RWPE2 (cell line): ENCODE data around the gene CCDC6.
"Not testable (repeated sequence)": the region's sequence is repeated elsewhere in the genome, so short reads cannot be mapped to it uniquely, and the experiment has no call there.

Experiments used
- ATAC-seq: fragments of 200-7000 bp; cut with Tn5 transposase; 3 replicates; pipeline ENCODE4 v1.9.1; 2021; ENCODE audit warnings: low read depth
- DNase-seq: peaks from one replicate; pipeline ENCODE4 v3.0.0-alpha.2; 2020; ENCODE audit warnings: low spot score
- H3K27ac ChIP-seq: fragments of 450-650 bp; 2 replicates; pipeline ENCODE4 v1.5.1; 2017; ENCODE audit warnings: mild to moderate bottlenecking; ENCODE audit not compliant: poor library complexity, severe bottlenecking
- H3K27me3 ChIP-seq: fragments of 250-450 bp; sonication (Bioruptor Pico); 2 replicates; pipeline ENCODE4 v1.5.1; 2021; ENCODE audit warnings: mild to moderate bottlenecking, moderate library complexity; ENCODE audit not compliant: insufficient read depth, poor library complexity, severe bottlenecking
- H3K36me3 ChIP-seq: fragments of 250-450 bp; sonication (Bioruptor Pico); 2 replicates; pipeline ENCODE4 v1.5.1; 2020; ENCODE audit warnings: low read depth, mild to moderate bottlenecking, moderate library complexity
- H3K4me1 ChIP-seq: fragments of 250-450 bp; sonication (Bioruptor Pico); 2 replicates; pipeline ENCODE4 v1.5.1; 2021; ENCODE audit warnings: mild to moderate bottlenecking, moderate library complexity; ENCODE audit not compliant: insufficient read depth, poor library complexity, severe bottlenecking
- H3K4me3 ChIP-seq: fragments of 250-450 bp; sonication (Bioruptor Pico); 2 replicates; pipeline ENCODE4 v1.5.1; 2021; ENCODE audit warnings: mild to moderate bottlenecking, moderate library complexity; ENCODE audit not compliant: severe bottlenecking
- H3K9me3 ChIP-seq: fragments of 250-450 bp; sonication (Bioruptor Pico); 2 replicates; pipeline ENCODE4 v1.5.1; 2021; ENCODE audit warnings: mild to moderate bottlenecking, moderate library complexity; ENCODE audit not compliant: severe bottlenecking
- CTCF ChIP-seq: fragments of 450-650 bp; IDR thresholded peaks from one replicate; pipeline ENCODE4 v1.5.1; 2017; ENCODE audit warnings: mild to moderate bottlenecking, moderate library complexity; ENCODE audit not compliant: poor library complexity, severe bottlenecking

CCDC6 gene

GRCh38 chr10:59885430-59886134 is 20.8 kb downstream of the CCDC6 start:
- Histone ChIP-seq H3K36me3 (0 out of 2 replicates have a peak, but pooled peaks cover under 1% of the 10 kb centered on the region), H3K9me3 (no peaks in the 10 kb centered on the region), H3K27me3 (no peaks in the 10 kb centered on the region), H3K4me3 (no peak overlapping the region), H3K27ac (no peak overlapping the region), H3K4me1 (peaks cover 4% of the 10 kb centered on the region)
- no peak for ATAC-seq
- no peak for TF ChIP-seq CTCF
- no peak for DNase-seq

- not testable (repeated sequence) for H3K27ac ChIP-seq, H3K36me3 ChIP-seq, H3K4me1 ChIP-seq, H3K9me3 ChIP-seq, H3K4me3 ChIP-seq, ATAC-seq, DNase-seq, H3K27me3 ChIP-seq
These were observed 21.5 kb downstream of the CCDC6 start for GRCh38 chr10:59884893-59885292.

- no peak overlapping the region for H3K27ac ChIP-seq
- no peak overlapping the region for H3K4me3 ChIP-seq
- H3K9me3 ChIP-seq: no peaks in the 10 kb centered on the region
- H3K27me3 ChIP-seq: no peaks in the 10 kb centered on the region
- peaks cover 17% of the 10 kb centered on the region for H3K4me1 ChIP-seq
- DNase-seq: no peak
- H3K36me3 ChIP-seq: no peaks in the 10 kb centered on the region
- ATAC-seq: no peak
- no peak for TF ChIP-seq CTCF
These were observed 24.7 kb downstream of the CCDC6 start for GRCh38 chr10:59881640-59882039.

GRCh38 chr10:59880971-59881510 is 25.3 kb downstream of the CCDC6 start:
- Histone ChIP-seq H3K9me3 (no peaks in the 10 kb centered on the region), H3K27me3 (no peaks in the 10 kb centered on the region), H3K27ac (no peak overlapping the region), H3K36me3 (no peaks in the 10 kb centered on the region), H3K4me3 (no peak overlapping the region), H3K4me1 (peaks cover 19% of the 10 kb centered on the region)
- no peak for TF ChIP-seq CTCF
- ATAC-seq: no peak
- no peak for DNase-seq

GRCh38 chr10:59880019-59880717 is 26.2 kb downstream of the CCDC6 start:
- H3K9me3 ChIP-seq: no peaks in the 10 kb centered on the region
- H3K4me1 ChIP-seq: peaks cover 19% of the 10 kb centered on the region
- H3K27ac ChIP-seq: no peak overlapping the region
- H3K27me3 ChIP-seq: no peaks in the 10 kb centered on the region
- no peak overlapping the region for H3K4me3 ChIP-seq
- ATAC-seq (no peak), DNase-seq (no peak)
- no peak for TF ChIP-seq CTCF
- no peaks in the 10 kb centered on the region for H3K36me3 ChIP-seq
